HG02610 (cell line): ENCODE data around the gene IL20RA.

Experiments
- ATAC-seq: cut with Tn5 transposase; IDR thresholded peaks from one replicate; pipeline ENCODE4 v1.9.1; 2021; ENCODE audit warnings: mild to moderate bottlenecking, moderate library complexity; ENCODE audit not compliant: unreplicated experiment

Gene IL20RA

DNA sequence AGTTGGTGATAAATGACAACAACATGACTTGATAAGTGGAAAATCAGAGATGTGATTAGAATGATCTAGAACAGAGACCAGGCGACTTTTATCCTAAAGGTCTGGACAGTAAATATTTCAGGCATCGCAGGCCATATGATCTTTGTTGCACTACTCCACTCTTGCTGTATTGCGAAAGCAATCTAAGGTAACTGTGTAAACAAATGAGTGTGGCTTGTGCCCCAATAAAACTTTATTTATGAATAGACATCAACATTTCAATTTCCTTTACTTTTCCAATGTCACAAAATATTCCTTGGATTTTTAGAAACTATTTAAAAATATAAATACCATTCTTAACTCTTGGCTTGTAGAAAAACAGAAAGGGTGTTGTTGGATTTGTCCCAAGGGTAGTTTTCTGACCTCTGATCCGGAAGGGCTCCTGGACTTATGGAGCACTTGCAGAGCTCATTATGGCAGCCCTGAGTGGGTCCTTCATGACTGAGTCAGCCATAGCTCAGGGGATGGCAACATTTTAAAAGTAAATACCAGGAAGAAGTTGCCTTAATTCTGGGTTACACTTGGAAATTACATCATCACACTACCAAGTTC, 34.5 kb downstream of the IL20RA start:
- no peak for ATAC-seq

DNA sequence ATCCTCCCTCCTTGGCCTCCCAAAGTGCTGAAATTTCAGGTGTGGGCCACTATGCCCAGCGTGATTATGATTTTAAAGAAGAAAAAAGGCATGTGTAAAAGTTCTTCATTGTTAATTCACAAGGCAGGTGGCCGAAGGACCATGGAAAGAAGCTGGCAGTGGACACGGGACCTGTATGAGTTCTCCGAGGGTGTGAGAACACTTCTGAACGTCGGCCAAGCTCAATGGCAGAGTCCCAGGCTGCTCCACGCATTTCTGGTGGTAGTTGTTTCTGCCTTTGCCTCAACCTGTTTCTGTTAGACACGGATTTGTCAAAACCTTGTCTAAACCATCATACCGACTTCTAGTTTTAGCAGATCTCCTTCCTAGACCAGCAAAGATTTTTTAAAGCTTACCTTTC, 36.6 kb downstream of the IL20RA start:
- no peak for ATAC-seq

DNA sequence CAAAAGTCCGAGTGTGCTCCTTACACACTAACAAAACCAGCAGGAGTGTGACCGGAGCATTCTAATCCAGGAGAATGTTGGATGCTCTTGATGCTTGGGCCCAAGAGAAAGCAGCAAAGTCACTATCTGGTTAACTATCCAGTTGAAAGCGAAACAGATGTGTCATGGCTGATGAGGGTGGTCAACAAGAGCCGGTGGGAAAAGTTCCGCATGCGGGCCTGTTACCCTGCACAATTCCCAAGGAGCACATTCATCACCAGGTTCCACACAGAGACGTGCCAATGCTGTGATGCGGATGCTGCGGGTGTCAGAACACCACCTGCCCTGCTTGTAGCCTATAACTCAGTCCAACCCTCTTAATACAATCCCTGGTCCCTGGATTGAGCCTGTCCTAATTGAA, 38.7 kb downstream of the IL20RA start:
- ATAC-seq, result no peak

DNA sequence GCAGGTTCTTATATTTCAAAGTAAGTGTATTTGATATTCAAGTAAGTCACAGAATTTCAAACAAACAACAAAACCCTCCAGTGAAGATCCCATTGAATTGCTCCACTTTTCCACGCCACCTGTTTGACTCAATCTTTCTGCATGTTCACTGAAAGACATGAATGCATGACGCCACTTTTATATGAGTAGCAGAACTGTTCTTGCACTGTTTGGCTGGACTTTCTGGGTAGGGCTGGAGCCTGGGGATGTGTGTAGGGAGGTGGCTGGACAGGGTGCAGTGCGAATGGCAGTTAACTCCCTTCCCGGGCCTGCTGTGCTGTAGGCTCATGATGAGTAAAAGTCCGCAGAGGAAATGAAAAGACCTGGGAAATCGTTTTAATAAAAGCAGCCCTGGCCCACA, 39.7 kb downstream of the IL20RA start:
- no peak for ATAC-seq

DNA sequence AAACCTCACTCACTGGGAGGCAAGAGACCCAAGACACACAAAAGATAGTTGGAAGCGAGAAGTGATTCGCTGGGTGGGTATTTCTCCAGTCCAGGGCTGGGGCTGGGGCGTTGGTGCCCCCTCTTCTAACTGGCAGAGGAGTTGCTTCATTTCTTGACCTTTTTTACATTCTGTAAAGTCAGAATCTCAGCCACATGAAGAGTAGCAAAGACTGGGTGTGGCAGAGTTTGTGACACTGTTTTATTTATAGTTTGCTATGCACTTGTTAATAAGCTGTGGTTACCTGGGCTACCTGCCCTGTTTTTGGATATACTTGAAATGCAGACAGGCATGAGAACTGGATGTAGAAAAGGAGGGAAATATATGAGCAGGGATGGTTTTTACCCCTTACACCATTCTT, 42.3 kb downstream of the IL20RA start:
- no peak for ATAC-seq

DNA sequence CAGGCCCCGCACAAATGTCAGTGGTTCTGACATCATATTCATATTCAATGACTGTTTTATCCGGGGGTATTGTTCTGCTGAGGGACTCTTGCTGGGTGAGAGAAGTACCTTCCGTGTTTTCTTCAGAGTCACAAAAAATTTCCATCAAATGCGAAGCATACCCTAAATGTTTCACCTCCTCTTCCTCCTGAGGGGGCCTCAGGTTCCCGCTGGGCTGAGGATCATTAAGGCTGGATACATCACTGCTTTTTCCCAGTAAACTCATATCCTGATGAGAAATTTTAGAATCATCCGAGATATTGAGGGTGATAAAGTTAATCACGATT, 42.8 kb downstream of the IL20RA start:
- ATAC-seq, result no peak

DNA sequence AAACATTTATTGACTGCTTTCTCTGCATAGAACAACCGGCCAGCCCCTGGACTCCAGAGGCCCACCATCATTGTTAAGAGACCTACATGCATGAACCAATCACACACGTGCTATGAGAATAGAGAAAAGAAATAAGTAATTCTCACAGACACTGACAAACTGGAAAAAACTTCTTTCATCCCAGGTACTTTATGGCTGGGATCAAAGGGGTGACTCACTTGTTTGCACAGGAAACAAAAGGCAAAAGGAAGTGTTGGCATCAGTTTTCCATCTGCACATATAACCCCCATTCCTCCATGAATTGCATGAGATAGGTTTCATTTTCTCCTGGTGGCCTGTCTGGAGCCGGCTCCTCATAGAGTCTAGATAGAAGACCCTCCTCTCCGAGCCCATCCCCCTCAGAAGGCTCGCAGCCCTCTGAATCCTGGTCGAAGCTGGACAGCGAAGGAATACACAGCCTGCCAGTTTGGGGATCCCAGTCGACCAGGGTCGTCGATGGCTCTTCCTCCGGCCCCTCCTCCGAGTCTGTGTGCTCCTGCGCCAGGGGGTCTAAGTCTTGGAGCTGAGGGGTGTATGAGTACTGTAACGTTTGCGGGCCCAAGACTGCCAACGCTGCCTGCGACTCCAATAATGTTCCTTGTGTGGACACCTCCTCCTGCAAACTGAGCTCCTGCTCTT, 43.3 kb downstream of the IL20RA start:
- ATAC-seq, result no peak

DNA sequence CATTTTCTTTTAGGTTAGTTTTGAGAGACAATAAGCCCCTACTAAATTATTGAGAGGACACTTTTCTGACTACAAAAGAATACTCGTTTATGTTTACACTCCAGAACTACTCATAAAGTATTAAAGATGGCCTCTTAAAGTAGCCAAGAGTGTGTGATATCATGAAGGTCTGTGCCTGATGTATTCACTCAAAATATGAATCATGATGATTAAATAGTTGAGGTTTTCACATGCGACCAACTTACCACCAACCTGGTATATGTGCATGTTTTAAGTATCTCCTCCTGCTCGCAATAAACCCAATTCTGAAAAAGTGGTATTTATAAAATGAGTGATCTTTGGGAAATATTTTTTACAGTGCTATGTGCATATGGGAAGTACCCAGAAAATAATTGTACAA, 43.9 kb downstream of the IL20RA start:
- no peak for ATAC-seq

DNA sequence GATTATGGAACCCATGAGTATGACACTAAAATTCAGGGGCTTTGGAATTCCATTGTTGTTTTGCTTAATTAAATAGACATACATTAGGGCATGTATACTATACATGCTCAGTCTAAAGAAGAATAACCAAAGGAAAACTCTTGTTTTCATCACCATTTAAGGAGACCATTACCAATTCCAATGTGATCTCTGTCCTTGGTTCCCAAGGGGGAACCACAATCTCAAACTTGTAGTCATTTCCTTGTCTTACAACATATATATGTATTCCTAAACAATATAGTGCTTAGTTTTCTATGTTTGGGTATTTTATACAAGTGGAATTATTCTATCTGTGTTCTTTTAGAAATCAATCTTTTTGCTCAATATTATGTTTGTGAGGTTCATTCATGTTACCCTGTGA, 49.2 kb downstream of the IL20RA start:
- ATAC-seq, result no peak

DNA sequence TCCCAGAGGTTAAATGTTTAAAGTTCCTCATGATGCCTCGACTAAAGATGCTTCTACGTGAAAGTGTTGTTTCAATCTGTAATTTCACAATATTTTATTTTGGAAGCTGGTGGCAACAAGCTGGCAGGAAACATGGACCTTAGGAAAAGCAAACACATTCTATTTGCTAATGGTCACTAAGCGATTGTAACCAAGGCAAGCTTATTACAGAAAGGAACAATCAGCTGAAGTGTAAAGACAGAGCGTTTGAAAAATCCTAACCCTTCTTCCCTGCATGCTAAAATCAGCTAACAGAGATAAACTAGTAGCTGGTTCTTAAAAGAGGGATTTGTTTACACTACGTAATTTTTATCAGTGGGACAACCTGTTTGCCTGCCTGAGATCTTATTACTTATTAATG, 50.0 kb downstream of the IL20RA start:
- no peak for ATAC-seq

DNA sequence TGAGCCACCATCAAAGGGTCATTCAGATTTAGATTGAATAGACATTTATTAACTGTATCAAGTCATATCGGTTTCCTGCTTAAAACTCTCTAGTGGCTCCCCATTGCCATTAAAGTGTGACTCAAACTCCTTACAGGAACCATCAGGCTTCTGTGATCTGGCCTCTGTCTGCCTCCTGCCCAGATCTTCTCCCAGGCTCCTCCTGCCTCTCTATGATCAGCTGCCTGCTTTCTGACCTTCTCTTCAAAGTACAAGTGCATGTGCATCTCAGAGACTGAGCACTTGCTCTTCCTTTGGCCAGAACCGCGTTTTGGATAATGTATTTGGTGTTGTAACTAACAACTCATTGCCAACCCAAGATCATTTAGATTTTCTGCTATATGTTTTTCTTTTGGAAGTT, 52.7 kb downstream of the IL20RA start:
- ATAC-seq, result no peak

DNA sequence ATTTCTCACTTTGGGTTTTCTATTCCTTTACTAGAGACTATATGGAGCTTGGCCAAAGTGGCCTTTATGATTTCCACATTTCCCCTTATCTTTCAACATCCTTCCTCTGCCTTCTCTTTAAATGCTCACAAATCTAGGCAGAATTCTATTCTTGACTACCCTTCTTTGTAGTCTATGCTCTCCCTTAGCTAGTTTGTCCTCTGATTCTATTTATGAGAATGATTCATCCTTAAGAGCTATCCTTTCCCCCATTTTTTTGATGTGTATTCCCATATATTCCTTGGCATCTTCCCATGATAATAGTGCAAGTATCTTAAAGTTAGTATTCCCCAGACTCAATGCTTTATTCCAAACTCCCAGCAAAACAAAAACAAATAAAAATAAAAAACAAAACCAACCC, 53.1 kb downstream of the IL20RA start:
- no peak for ATAC-seq

DNA sequence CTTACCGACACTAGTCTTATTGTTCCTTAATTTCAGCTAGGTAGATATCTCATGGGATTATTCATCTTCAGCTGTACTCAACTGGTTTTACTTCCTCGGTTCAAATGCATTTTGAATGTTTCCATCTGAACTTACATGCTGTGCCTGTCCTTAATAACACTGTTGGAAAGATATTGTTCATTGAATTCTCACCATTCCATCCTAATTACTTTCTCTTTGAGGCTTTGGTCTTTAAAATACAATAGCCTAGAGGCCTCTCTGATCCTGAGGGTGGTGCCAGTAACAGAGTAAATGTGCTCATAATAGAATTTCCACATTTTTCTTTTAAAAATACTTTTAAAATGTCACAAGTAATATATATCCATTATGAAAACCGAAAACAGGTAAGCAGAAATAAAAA, 54.0 kb downstream of the IL20RA start:
- no peak for ATAC-seq

DNA sequence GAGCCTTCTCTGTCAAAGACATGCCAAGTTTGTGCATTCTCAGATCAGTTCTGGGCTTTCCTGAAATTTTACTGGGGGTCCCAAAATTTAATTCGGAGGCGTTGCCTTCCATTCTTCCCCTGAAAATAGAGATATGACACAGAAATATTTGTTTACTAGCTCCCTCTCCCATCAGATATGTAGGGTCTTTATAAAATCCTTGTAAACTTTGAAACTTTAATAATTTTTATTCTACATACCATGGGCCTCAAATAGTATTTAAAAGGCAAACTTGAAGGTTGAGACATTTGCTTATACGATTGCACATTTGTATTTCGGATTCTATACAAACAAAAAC, 54.6 kb downstream of the IL20RA start:
- ATAC-seq, result no peak

DNA sequence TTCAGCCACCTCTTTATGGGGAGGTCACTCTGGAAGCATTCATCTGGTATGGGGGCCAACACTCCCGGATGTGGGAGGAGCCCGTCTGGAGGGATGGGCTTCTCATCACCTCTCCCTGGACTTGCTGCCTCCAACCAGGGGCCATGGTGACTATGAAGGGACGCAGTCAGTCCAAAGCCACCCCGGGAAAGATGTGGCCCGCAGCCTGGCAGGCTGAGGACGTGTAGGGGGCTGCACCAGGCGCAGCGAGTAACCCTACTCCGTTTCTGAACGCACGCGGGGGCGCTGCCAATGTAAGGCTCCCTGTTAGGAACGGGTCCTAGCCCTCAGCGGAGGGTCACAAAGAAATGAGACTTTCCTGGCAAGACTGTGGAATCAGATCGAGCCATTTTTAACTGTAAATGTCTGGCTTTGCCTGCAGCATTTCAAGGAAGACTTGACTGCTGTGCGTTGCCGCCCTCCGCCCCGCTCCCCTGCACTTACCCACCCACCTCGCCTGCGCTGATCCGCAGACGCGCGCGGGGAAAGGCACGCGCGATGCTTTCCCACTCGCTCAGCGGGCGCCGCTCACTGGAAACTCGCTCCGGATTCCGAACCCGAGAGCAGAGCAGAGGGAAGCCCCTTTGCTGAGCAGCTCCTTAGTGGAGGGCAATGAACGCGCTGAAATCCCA, 55.1 kb downstream of the IL20RA start:
- ATAC-seq, result no peak

DNA sequence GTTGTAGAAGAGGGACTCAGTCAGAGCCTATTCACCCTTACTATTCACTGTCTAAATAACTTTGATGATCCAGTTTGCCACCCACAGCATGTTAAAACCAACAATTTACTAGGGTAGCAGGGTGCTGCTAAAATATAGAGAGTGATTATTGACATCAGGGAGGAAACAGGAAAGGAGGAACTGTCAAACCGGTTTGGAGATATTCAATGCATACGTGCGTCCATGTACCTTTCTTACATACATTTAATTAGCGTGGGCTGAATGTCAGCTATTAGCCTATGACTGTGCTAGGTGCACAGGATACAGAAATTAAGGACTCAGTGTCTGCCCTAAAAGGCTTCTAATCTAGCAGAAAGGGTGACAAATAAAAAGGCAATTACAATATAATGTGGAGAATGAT, 57.2 kb downstream of the IL20RA start:
- ATAC-seq, result no peak

DNA sequence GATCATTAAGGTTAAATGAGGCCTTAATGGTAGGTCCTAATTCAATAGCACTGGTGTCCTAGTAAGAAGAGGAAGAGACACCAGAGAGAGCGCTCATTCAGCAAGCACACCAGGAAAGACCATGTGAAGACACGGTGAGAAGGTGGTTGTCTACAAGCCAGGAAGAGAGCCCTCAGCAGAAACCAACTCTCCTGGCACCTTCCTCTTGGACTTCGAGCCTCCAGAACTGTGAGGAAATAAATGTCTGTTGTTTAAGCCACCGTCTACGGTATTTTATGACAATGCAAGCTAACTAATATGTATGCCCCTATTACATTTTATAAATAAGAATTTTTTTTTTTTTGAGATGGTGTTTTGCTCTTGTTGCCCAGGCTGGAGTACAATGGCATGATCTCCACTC, 59.3 kb downstream of the IL20RA start:
- ATAC-seq, result no peak

DNA sequence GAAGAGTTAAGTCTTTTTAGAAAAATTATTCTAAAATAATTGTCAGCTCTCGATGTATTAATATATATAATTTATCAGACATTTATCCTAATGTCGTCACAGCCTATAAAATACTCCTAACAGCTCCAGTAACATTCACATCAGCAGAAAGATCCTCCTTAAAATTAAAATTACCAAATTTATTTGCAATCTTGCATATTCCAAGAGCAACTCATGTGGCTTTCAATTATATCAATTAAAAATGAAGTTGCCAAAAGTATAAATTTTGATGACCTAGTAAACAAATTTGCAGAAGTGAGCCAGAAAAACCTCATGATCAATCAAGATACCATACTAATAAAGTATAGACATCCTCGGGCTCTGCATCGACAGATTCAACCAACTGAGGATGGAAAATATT, 60.2 kb downstream of the IL20RA start:
- ATAC-seq, result no peak

DNA sequence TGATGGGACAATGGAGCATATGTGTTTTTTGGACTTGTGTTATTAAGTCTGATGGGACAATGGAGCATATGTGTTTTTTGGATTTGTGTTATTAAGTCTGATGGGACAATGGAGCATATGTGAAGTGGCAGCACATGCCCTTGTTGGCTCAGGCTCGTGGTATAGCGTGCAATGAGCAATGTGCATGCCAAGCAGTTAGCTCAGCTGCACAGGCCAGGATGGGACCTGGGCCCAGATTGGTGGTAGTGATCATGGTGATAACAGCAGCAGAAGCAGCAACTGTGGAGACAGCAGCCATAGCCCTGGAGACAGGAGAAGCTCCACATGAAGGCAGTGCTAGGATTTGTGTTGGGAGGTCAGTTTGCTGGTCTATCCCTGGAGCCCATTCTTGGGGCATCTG, 61.1 kb downstream of the IL20RA start:
- ATAC-seq, result no peak

DNA sequence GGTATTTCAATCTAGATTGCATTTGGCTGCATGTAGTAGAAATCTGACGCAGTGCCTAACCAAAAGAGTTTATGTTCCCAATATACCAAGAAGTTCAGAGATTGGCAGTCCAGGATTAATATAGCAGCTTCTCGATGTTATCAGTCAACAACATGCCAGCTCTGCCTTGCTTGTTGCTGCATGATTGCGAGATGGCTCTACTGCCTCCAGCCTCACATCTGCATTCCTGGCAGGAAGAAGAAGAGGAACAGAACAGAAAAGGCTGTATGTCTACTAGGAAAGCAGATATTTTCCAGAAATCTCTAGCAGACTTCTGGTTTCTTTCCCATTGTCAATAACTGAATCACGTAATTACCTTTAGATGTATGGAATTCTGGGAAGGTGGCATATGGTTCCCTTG, 61.8 kb downstream of the IL20RA start:
- ATAC-seq, result no peak

DNA sequence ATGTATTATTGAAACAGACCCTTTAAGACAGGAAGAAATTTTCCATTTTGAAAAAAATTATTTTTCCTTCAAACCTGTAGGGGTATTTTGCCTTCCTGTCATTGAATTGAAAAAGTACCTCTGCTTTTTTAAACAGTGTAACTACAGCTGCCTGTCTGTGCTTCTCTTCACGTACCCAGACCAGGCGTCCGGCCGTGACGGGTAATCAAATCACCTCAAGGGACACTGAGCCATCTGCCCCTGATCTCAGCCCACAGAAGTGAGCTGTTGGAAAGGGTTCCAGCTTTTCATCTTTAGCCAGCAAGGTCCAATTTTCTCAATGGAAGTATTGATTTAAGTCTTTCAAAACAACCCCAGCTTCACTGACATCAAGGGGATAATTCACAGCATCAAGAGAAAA, 64.7 kb downstream of the IL20RA start:
- ATAC-seq, result no peak

DNA sequence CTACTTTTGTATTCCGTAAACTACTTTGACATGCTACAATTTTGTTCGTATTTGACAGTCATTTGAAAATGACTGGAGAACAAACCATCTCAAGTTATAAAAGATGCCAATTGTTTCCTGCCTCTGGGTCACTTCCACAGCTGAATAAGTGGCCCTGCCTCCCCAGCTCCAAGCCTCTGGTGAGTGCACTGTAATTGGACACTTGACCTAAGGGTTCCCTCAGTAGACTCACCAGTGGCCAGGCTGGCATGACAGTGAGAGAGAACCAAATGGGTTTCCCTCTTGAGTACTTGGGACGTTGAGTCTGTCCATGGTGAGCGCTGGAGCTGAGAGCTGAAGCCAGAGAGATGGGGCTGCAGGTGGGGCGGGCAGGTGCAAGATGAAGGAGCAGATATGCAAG, 65.6 kb downstream of the IL20RA start:
- no peak for ATAC-seq

DNA sequence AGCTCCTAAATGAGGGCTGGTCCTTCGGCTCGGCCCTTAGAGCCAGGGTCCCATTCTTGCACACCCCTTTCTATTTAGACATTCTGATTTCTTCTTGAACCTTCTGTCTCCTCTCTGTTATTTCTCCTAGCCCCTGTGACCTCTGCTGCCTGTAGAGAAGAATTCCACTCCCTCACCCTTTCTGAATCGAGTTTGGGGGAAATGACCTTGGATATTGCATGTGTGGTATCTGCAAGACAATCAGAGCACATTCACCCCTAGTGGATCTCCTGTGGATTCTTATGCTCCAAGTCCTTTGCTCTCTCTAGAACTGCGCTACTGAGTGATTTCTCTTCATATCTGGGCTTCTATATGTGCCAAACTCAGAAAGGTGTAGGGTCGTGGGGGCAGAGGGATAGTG, 67.7 kb downstream of the IL20RA start:
- no peak for ATAC-seq
